Measurements from ENCODE around the gene ADGRB3.
A peak's percentile ranks its signal among the peaks of the same experiment; 100 is the strongest.

Gene ADGRB3

GRCh38 chr6:69162811-69163210, 527.7 kb downstream of the ADGRB3 start:
- no peaks in the 10 kb centered on the region for H3K36me3 ChIP-seq (replicated peaks; ENCODE audit: insufficient read depth, low read length)
- H3K9me3 ChIP-seq (replicated peaks; ENCODE audit: insufficient read depth, low read length): no peaks in the 10 kb centered on the region
- no peak overlapping the region for H3K4me3 ChIP-seq (ENCODE audit: low read length)
- H3K79me2 ChIP-seq (ENCODE audit: low read length): no peaks in the 10 kb centered on the region
- H3K9me2 ChIP-seq (replicated peaks; ENCODE audit: insufficient read depth, low read length): no peaks in the 10 kb centered on the region
- H3F3A ChIP-seq (ENCODE audit: insufficient read depth, low read length): no peaks in the 10 kb centered on the region
- H4K20me1 ChIP-seq (ENCODE audit: insufficient read depth, low read length): no peaks in the 10 kb centered on the region
- H3K27me3 ChIP-seq (replicated peaks; ENCODE audit: insufficient read depth, low read length): no peaks in the 10 kb centered on the region
- no peak for DNase-seq
- no peak for TF ChIP-seq CTCF (IDR thresholded peaks at IDR 0.05; ENCODE audit: low read length)
- no peak for TF ChIP-seq EZH2phosphoT487 (IDR thresholded peaks at IDR 0.05; ENCODE audit: low read length)
- TF ChIP-seq EZH2 (optimal IDR thresholded peaks at IDR 0.05; ENCODE audit: low read depth, low read length): no peak
- no peaks in the 10 kb centered on the region for H3K4me1 ChIP-seq (ENCODE audit: low read length)
- no peak overlapping the region for H3K27ac ChIP-seq (ENCODE audit: low read length)
- no peak overlapping the region for H3K4me2 ChIP-seq (ENCODE audit: low read depth, low read length)
- no peak overlapping the region for H3K9ac ChIP-seq (ENCODE audit: low read length)
- H2AFZ ChIP-seq (ENCODE audit: low read length): no peak overlapping the region

GRCh38 chr6:69164564-69165229, 529.6 kb downstream of the ADGRB3 start:
- Histone ChIP-seq H3K27me3 (replicated peaks; ENCODE audit: insufficient read depth, low read length) (no peaks in the 10 kb centered on the region), H3K9ac (ENCODE audit: low read length) (no peak overlapping the region), H4K20me1 (ENCODE audit: insufficient read depth, low read length) (no peaks in the 10 kb centered on the region), H3K4me3 (ENCODE audit: low read length) (no peak overlapping the region), H3K27ac (ENCODE audit: low read length) (no peak overlapping the region), H3K36me3 (replicated peaks; ENCODE audit: insufficient read depth, low read length) (no peaks in the 10 kb centered on the region), H3K9me2 (replicated peaks; ENCODE audit: insufficient read depth, low read length) (no peaks in the 10 kb centered on the region), H3K9me3 (replicated peaks; ENCODE audit: insufficient read depth, low read length) (no peaks in the 10 kb centered on the region), H3K79me2 (ENCODE audit: low read length) (no peaks in the 10 kb centered on the region), H2AFZ (ENCODE audit: low read length) (no peak overlapping the region), H3F3A (ENCODE audit: insufficient read depth, low read length) (no peaks in the 10 kb centered on the region), H3K4me2 (ENCODE audit: low read depth, low read length) (no peak overlapping the region), H3K4me1 (ENCODE audit: low read length) (no peaks in the 10 kb centered on the region)
- no peak for DNase-seq
- TF ChIP-seq EZH2 (optimal IDR thresholded peaks at IDR 0.05; ENCODE audit: low read depth, low read length): no peak
- TF ChIP-seq CTCF (IDR thresholded peaks at IDR 0.05; ENCODE audit: low read length): peak; percentile 12; the same call in 1 of the 2 replicates

DNA sequence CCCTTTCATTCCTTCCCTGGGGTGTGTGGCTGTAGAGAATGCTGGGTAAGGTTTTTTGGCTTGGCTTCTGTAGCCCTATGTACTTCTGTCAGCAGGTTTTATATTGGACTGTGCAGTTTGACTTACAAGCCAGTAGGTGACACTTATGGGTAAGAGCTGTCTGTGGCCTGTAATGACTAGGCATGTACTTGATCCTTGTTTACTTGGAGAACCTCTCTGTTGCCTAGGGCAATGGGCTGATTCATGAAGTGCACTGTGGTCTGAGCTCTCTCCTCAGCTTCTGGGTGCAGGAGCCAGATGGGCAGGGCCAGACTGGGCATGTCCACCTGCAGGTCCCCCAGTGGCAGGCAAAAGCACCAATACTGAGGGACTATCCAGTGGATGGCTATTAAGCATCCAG, 544.6 kb downstream of the ADGRB3 start:
- DNase-seq: peak; percentile 80
- TF ChIP-seq CTCF (IDR thresholded peaks at IDR 0.05; ENCODE audit: low read length) (peak; percentile 28; the same call in 1 of the 2 replicates), EZH2 (optimal IDR thresholded peaks at IDR 0.05; ENCODE audit: low read depth, low read length) (no peak)
- no peak overlapping the region for H2AFZ ChIP-seq (ENCODE audit: low read length)

More for the DNA sequence above, 544.6 kb downstream of the ADGRB3 start:
- no peaks in the 10 kb centered on the region for H3K36me3 ChIP-seq (replicated peaks; ENCODE audit: insufficient read depth, low read length)
- H3K27ac ChIP-seq (ENCODE audit: low read length): no peak overlapping the region
- H4K20me1 ChIP-seq (ENCODE audit: insufficient read depth, low read length): no peaks in the 10 kb centered on the region
- H3K9me2 ChIP-seq (replicated peaks; ENCODE audit: insufficient read depth, low read length): no peaks in the 10 kb centered on the region
- H3K27me3 ChIP-seq (replicated peaks; ENCODE audit: insufficient read depth, low read length): no peaks in the 10 kb centered on the region
- no peaks in the 10 kb centered on the region for H3K79me2 ChIP-seq (ENCODE audit: low read length)
- no peaks in the 10 kb centered on the region for H3K9me3 ChIP-seq (replicated peaks; ENCODE audit: insufficient read depth, low read length)
- H3K9ac ChIP-seq (ENCODE audit: low read length): no peak overlapping the region
- no peak overlapping the region for H3K4me3 ChIP-seq (ENCODE audit: low read length)
- no peak overlapping the region for H3K4me2 ChIP-seq (ENCODE audit: low read depth, low read length)
- H3K4me1 ChIP-seq (ENCODE audit: low read length): no peaks in the 10 kb centered on the region
- H3F3A ChIP-seq (ENCODE audit: insufficient read depth, low read length): no peaks in the 10 kb centered on the region
